Esophagus mucosa (tissue), 1 donor: ENCODE measurements around the gene GATAD2A. TPM values are rescaled to one million over a fixed set of nuclear protein-coding genes. Genes with fewer than 3 reads are reported as not detected.
"Not testable (repeated sequence)": the region's sequence is repeated elsewhere in the genome, so short reads cannot be mapped to it uniquely, and the experiment has no call there.

ENCODE experiments used
- ATAC-seq: fragments of 200-7000 bp; cut with Tn5 transposase; one replicate; pipeline ENCODE4 v1.9.1; 2020
- total RNA-seq: library from RNA; stranded (reverse); gene quantifications from one replicate; pipeline ENCODE4 v1.2.4, GENCODE V29; 2023
- donor health status: DM: yes; HTN: yes; CAD: no.

GATAD2A gene
- total RNA-seq, 1 donor from 2014 or later, result 58.9 TPM

DNA sequence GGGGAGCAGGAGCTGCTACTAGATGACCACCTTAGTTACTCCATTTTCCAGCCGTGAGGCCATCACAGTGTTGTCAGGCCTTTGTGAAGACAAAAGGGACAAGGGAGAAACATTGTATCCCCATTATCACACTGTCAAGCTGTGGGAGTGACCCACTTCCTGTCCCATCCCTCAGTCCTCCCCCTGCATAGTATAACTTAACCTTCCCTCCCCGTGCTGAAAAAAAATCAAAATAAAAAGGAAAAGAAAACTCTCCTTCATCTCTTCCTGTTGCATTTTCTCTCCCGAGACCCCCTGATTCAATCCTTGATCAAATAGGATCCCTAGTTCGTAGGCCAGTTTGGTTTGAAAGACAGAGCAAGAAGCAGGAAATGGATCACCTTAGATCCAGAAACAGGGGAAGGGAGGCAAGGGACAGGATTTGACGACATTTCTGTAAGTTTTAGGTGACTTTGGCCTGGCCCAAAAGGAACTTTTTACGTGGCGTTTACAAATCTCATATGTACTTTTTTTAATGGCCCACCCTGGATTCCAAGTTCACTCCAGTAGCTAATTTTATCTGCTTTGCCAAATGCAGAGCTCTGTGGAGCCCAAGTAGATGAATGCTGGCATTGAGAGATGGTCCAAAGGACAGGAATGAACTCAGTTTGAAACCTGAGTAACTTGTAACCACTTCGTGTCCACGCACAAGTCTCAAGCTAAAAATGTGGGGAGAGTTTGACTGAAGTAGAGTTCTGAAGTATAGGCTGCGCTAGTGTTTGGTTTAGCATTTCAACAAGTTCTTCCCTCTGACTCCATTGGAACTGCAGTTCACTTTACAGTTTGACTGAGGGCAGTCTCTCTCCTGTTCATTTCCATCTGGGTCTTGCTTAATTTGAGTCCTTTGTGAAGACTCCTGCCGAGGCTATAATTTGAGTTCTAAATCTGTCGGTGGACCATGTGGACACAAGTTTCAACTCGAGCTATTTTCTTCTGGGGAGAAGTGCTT is 16.6 kb upstream of the GATAD2A start:
- ATAC-seq, result no peak

DNA sequence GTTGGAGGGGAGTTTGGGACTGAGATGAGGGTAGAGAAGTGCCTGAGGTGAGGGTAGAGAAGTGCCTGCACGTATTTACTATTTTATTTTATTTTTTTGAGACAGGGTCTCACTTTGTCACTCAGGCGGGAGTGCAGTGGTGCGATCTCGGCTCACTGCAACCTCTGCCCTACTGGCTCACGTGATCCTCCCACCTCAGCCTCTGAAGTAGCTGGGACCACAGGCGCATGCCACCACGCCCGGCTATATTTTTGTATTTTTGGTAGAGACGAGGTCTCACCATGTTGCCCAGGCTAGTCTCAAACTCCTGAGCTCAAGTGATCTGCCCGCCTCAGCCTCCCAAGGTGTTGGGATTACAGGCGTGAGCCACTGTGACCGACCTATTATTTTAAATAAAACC is 15.8 kb upstream of the GATAD2A start:
- not testable (repeated sequence) for ATAC-seq

DNA sequence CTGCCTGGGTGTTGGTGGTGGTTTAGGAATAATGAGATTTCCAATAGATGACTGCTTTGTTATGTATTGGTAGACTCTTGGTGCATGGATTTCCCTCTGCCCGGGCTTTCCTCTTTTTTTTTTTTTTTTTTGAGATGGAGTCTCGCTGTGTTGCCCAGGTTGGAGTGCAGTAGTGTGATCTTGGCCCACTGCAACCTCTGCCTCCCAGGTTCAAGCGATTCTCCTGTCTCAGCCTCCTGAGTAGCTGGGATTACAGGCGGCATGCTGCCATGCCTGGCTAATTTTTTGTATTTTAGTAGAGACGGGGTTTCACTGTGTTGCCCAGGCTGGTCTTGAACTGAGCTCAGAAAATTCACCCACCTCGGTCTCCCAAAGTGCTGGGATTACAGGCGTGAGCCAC is 11.1 kb upstream of the GATAD2A start:
- ATAC-seq, result not testable (repeated sequence)

DNA sequence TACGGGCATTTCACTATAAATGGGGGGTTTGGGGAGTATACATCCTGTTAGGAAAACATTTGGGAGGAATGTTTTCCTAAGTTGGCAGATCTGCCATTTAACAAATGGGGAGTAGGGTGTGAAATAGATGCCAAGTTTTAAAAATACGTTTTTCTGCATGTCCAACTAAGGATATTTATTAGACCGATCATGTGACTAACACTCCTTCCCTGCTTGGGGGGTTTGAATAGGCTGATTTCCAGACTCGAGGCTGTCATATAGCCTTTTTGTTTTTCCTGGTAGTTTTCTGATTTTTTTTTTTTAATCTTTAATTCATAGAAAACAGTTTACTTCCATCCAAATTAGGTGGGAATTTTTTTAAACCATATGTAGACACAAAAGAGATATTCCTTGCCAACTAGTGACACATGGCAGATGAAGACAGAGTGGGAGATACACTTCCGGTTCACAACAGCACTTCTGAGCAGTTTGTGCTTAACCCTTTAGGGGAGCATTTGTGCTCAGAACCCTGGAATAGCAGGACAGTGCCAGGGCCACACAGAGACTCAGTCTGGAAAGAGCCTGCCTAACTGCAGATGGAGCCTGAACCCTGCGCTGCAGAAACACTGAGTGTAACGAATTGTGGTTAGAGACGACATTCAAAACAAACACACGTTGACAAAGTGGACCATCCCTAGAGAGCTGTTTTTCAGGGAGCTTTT is 5.6 kb upstream of the GATAD2A start:
- no peak for ATAC-seq

DNA sequence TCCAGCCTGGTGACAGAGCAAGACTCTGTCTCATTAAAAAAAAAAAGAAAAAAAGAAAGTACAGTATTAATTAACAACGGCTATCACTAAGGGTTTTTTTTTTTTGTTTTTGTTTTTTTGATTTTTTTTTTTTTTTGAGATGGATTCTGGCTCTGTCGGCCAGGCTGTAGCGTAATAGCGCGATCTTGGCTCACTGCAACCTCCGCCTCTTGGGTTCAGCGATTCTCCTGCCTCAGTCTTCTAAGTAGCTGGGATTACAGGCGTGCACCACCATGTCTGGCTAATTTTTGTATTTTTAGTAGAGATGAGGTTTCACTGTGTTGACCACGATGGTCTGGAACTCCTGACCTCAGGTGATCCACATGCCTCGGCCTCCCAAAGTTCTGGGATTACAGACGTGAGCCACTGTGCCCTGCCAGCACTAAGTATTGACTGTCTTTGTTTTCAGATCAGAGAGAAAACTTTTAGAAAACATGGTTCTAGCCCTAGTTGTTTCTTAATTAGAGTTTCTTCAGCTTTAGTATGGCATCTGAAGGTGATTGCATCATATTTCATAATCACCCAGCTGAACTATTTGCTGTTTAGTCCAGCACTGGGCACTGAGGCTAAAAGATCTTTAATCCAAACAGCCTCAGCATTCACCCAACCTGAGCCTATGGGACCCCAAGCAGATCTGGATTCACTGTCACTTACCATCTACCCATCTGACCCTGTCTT is 2.7 kb upstream of the GATAD2A start:
- no peak for ATAC-seq

DNA sequence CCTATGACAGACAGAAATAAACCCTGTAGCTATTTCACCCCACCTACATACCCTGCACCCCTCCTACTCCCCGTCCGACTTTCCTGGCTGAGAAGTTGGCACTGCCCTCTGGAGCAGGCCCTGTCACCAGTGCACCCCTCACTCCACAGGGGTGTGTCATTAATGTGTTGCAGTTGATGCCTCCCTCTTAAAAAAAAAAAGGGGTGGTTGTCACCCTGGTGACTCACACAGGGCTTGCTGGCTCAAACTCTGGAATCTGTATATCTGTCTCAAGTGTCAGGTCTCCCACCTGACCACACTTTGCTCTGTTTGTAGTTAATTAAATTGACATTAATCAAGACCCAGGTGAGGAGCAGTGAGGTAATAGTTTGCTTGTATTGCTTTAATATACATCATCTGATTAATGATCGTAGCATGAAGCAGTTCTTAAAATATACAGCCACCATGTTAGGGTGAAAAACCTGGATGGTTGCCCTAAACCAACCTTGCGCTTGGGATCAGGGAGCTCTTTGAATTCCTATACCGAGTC is 2.0 kb upstream of the GATAD2A start:
- ATAC-seq, result peak; percentile 56

DNA sequence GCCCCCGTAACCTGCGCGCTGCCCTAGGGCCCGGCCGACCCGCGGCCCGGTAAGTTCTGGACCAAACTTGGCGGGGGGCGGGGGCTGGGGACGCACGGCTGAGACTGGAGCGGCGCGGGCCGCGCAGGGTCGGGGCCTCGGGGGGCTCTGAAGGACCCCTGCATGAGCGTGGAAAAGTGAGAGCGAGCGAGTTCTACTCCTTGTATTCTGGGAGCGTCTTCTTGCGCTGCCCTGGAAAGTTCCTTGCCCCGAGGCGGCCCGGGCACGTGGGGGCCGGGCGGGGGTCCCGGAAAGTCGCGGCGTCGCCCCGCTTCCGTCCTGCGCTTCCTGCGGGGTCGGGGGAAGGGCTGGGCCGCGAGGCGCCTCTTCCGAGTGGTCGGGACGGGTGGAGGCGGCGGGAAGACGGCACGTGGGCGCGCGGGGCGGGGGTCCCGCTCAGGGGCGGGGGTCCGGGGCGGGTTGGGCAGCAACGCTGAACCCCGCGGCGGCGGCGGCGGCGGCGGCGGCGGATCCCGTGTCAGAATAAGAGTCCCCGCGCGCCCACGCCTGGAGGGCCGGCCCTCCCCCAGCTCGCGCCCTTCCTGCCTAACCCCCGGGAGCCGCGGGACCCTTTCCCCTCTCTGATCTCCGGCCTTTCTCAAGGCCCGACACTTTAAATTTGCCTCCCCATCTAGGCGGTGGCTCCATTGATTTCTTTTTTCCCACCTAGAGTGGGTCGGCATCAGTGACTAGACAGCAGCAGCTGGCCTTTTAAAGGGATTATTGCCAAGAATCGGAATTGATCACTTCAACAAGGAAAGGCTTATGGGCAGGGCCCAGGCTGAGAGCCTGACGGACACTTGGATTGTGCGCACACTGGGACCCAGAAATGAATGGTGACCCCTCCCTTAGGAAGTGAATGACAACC is 749 bp downstream of the GATAD2A start:
- ATAC-seq, result no peak

DNA sequence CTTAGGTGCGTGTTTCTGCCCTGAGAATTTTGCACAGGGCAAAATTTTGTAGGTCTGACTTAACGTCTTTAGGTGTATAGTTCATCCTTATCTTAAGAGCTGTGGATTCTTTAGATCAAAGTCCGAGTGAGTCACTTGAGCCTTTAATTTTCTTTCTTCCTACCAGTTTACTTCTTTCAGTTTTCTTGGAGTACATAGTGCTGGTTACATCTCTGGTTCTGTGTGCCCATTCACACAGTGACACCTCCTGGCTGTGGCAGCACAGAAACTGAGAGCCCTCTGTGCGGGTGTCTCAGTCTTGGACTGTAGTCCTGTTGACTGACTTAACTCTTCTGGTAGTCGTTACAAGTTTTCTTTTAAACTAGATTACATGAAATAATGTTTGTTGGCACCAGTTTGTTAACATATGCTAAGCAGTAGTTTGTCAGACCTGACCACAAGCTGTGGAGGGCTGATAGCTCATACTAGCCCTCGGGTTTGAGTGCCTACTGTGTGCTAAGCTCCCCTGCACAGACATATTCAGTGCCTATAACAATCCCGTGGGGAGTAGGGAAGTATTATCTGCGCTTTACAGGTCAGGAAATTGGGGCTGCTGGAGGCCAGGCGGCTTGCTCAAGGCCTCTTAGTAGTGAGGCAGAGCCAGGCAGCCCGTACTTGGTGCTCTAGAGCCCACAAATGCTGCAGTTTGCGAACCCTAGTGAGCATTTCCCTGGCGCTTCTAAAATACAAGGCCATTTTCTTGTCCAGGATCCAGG is 1.6 kb downstream of the GATAD2A start:
- no peak for ATAC-seq

DNA sequence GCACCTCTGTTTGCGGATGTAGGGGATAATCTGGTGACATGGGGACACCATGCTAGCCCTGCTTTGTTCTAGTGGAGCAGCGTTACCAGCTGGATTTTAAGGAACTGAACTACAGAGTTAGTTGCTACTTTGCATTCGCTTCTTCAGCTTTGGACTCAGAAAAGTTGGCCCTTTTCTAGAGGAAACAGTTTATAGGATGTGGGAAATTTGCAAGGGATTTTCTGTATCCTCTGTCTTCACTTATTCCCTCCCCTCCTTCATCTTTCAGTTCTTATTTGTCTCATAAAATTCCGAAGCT is 2.1 kb downstream of the GATAD2A start:
- no peak for ATAC-seq

DNA sequence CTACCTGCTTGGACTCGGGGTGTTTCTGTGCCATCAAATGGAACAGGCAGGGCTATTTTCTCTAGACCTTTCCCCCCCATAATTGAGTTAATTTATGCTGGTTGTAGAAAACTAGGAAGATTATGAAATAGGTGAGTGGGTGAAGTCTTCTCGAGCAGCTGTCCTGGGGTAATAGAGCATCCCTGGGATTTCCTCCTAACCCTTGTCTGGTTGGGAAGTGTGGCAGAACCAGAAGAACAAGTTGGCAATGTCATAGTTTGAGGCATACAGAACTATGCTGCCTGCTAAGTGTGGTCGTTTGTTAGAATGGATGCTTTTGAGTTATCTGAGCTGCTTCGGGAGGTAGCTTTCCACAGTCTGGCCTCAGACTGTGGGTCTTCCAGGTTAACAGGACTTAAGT is 3.7 kb downstream of the GATAD2A start:
- ATAC-seq, result no peak

DNA sequence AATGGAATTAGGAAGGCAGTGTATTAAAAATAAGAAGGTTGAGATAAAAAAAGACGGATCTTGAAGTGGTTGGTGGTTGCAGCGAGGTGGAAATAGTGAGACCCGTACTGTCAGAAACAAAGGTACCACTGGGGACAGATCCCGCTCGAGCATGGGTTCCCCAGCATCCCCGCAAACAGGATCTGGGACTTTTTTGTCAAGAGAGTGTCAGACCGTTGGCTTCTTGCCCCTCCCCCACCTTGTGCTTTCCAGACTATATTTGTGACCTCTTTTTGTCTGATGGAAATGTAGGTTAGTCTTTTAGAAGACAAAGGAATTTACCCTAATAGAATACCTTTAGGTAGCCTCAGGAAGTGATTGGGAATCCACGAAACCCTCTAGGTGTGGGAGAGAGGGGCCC is 4.2 kb downstream of the GATAD2A start:
- ATAC-seq, result no peak

DNA sequence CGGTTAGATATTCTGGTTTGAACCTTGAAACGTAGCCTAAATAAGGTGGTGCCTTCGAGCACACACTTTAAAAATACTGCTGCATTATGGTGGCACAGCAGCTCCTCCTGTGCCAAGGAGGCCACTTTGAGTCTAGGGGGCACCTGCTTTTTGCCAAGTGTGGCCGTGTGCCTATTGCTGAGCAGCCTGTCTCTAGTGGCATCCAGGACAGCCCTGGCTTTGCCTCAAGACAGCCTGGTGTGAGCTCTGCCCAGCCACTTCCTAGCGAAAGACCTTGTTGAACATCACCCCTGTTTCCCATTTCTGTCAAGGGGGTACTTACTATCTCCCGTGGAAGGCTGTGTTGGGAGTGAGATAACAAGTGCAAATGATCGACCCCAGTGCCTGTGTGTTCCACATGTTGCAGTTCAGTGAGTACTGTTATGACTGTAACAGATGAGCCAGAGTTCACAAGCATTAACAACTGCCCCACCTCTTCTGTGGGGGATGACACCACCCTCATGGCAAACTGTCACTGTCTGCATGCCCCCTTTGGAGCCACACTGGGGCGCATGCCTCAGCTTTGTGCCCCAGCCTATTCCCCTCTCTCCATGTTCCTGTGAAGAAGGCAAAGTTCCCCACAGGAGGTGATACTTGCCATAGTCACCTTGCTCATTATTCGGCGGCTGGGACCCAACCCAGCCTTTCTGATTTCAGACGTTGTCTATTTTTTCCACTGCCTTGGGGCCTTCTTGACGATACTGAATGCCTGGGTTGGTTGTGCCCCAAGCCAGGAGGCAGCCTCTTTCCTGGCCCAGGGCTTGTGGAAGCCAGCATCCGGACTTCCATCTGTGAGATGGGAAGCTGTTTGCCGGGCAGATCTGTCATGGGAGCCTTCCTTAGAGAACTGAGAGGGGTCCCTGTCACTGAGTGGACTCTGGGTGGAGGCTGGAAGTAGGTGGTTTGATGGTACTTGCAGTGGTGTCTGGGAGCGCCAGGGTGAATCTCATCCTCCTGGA is 5.4 kb downstream of the GATAD2A start:
- ATAC-seq, result no peak

DNA sequence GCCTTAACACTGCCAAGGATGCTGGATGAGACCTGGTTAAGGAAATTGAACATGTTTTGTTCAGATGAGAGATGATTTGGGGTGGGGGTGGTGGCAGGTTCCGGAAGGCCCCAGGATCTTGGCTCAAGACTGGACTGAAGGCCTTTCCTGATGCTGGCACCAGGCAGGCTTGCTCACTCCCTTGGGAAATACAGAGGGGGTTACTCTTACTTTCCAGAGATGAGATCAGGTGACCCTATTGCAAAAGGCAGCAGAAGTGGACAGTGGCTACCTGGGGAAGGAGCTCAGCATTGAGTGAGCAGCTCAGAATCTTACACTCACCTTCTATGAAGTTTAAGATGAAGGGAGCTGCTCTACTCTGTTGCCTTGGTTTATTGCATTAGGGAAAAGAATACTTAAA is 10.8 kb downstream of the GATAD2A start:
- ATAC-seq, result no peak

DNA sequence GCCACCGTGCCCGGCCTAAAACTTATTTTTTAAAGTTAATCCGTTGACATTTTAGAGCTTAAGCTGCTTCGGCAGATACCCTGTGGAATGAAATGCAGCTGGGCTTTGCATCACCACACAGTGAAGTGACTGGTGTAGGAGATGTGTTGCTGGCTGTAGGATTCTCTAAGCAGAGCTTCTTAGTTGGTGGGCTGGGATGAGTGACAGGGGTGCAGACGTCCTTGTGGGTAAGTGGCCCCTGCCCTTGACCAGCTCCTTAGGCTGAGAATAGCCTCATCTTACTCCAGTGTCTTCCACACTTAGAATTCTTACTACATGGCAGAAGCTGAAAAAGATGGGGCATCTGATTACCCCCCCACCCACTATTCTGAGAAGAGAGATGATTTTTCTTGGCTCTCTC is 11.6 kb downstream of the GATAD2A start:
- no peak for ATAC-seq

DNA sequence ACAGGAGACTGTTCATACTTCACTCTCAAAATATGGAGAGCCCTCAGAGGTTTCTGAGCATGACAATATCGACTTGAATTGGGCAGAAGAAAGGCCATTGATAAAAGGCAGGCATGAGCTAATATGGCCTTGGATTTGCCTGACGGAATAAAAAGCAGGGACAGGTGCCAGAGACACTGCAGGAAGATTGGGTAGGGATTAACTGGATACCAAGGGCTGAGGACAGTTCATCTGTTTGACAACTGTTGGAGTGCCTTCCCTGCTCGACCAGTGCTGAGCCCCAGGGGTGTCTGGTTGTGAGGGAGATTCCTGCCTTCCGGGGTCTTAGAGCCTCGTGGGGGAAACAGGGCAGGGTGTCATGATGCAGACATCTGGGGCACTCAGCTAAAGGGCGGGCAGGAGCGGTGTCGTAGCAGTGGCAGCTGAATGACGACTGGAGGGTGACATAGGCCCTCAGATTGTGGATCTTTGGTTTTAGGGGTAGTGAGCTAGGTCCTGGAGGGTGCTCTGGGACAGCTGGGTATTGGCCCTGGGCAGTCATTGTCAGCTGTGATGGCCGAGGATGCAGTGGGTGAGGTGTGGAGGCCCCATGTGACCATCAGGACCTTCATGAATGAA is 12.3 kb downstream of the GATAD2A start:
- ATAC-seq, result no peak

DNA sequence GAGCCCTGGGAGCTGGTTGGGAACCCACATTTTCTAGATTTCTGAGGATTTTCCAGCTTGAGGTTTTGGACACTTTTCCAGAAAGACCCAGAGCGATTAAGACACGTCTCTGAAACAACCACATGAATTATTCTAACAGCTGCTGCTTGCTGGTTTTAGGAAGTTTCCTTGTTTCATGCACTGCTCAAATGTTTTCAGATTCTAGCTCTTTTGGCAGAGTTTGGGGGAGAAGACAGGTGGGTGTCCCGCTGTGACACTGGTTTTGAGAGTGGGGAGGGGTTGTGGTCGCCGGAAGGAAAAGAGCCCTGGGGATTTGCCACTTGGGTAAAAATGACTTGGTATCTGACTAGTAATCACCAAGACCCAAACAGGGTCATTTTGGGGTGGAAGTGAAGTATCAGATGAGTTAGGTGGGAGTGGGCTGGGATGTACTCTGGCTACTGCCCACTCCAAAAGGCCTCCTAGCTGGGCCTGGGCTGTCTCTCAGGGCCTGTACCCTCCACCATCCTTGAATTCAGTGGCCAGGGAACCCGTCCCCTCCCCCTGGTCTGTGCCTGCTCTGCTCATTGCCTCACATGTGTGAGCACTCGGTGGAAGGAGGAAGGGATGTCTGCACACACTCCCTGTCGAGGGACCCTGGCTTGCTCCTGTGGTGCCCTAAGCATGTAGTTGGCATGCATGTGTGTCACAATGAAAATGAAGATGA is 13.2 kb downstream of the GATAD2A start:
- ATAC-seq, result no peak

DNA sequence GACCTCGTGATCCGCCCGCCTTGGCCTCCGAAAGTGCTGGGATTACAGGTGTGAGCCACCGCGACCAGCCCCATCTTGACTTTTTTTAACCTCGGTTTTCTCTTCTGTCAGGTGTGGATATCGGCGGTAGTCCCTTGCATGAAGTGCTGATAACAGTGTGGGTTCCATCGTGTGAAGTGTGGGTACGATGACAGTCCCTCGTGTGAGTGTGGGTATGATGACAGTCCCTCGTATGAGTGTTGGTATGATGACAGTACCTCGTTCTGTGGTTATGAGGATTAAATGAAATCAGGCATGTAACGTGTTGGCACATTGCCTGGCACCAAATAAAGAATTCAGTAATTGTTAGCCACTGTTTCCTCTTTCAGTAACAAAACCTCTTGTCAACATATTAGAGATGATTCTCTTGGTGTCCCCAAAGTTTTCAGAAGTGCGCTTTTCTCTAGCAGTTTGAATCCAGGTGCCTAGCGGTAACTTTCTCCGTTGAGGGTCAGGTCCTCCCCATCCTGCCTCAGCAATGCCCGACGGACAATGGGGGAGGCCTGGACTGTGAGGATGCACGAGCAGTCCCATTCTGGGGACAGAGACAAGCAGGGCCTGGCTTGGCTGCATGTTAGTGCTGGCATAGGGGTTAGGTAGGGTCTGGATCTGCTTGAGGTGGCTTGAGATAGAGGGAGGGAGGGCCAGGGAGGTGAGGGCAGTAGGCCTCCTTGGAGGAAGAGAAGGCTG is 15.3 kb downstream of the GATAD2A start:
- peak; percentile 74 for ATAC-seq

DNA sequence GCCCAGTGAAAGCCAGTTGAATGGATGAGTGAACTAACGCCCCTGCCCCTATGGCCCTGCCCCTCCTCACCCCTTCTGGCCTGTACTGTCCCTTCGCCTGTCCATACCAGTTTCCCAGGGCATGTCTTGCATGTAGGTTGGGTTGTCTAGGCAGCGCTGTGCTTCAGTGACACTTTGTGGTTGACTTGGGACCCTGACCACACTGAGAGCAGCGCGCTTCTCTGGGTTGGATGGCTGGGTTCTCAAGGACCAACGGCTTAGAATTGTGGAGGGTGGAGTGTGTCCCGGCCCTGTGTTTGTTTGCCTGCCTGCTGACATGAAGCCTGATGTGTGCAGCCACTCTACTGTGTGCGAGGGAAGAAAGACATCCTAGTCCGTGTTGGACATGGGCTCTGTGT is 15.8 kb downstream of the GATAD2A start:
- ATAC-seq, result peak; percentile 5
